HEK293 (cell line): Measurements from ENCODE around the gene DUOX1.
"Not testable (repeated sequence)": the region's sequence is repeated elsewhere in the genome, so short reads cannot be mapped to it uniquely, and the experiment has no call there.

Experiments used
- CTCF ChIA-PET: fragments of 350-600 bp; formaldehyde crosslinking; extraction: SDS; loops from one replicate; lab custom pipeline; 2021; ENCODE audit warnings: antibody characterized with exemption; lab: Yijun Ruan, JAX
- POLR2A ChIA-PET: fragments of 300-600 bp; formaldehyde crosslinking; extraction: SDS; loops from one replicate; lab custom pipeline; 2020; ENCODE audit warnings: antibody characterized with exemption, inconsistent platforms; lab: Yijun Ruan, JAX
- H3K27ac ChIP-seq: fragments of 200-500 bp; sonication (Bioruptor generic); 2 replicates; pipeline ENCODE4 v1.5.1; 2014; ENCODE audit warnings: low read depth, low read length, control low read depth, inconsistent platforms; ENCODE audit errors: extremely low read depth
- H3K36me3 ChIP-seq, 2 experiments: fragments of 200-500 bp in 1 of 2; sonication (Bioruptor generic) in 1 of 2; 1 replicate in 1 of 2; 2 replicates in 1 of 2; pipeline ENCODE4 v1.5.1; 2014 to 2017; ENCODE audit warnings: inconsistent platforms in 2 of 2, low read length in 2 of 2; ENCODE audit not compliant: control insufficient read depth in 2 of 2, insufficient read depth in 1 of 2
- H3K4me1 ChIP-seq: fragments of 200-500 bp; sonication (Bioruptor generic); 2 replicates; pipeline ENCODE4 v1.5.1; 2014; ENCODE audit warnings: mild to moderate bottlenecking, low read length, inconsistent platforms; ENCODE audit not compliant: control insufficient read depth, insufficient read depth
- H3K4me3 ChIP-seq: 2 replicates; pipeline ENCODE4 v1.5.1; 2011; ENCODE audit warnings: low read depth, mild to moderate bottlenecking, control low read depth, low read length, moderate library complexity
- H3K9me3 ChIP-seq: fragments of 200-500 bp; sonication (Bioruptor generic); 2 replicates; pipeline ENCODE4 v1.5.1; 2014; ENCODE audit warnings: low read depth, low read length, inconsistent platforms; ENCODE audit not compliant: control insufficient read depth, insufficient read depth
- ELK4 ChIP-seq: IDR thresholded peaks from 2 replicates; pipeline ENCODE4 v1.6.1; 2011; ENCODE audit warnings: mild to moderate bottlenecking, low read depth, low read length, borderline replicate concordance
- FEZF1 ChIP-seq: fragments of 450-650 bp; formaldehyde crosslinking; IDR thresholded peaks from 2 replicates; pipeline ENCODE4 v1.5.1; 2016; ENCODE audit warnings: missing biosample characterization, missing genetic modification characterization
- GFI1B ChIP-seq: fragments of 450-650 bp; formaldehyde crosslinking; IDR thresholded peaks from 2 replicates; pipeline ENCODE4 v1.5.1; 2016; ENCODE audit warnings: missing biosample characterization, missing genetic modification characterization
- GLI2 ChIP-seq: fragments of 450-650 bp; formaldehyde crosslinking; IDR thresholded peaks from 2 replicates; pipeline ENCODE4; 2017; ENCODE audit warnings: missing biosample characterization, missing genetic modification characterization, low read depth, borderline replicate concordance
- GLIS1 ChIP-seq: fragments of 450-650 bp; formaldehyde crosslinking; IDR thresholded peaks from 2 replicates; pipeline ENCODE4 v1.5.1; 2016; ENCODE audit warnings: missing biosample characterization, missing genetic modification characterization
- PBX3 ChIP-seq: sonication (generic); formaldehyde crosslinking; IDR thresholded peaks from 2 replicates; pipeline ENCODE4 v1.8.1; 2022; ENCODE audit warnings: mild to moderate bottlenecking, moderate library complexity, missing genetic modification reagents
- PRDM1 ChIP-seq: fragments of 450-650 bp; formaldehyde crosslinking; IDR thresholded peaks from 2 replicates; pipeline ENCODE4; 2016; ENCODE audit warnings: missing biosample characterization, missing genetic modification characterization
- ZBTB7A ChIP-seq: fragments of 450-650 bp; formaldehyde crosslinking; IDR thresholded peaks from 2 replicates; pipeline ENCODE4 v1.5.1; 2016; ENCODE audit warnings: low read depth, missing biosample characterization, missing genetic modification characterization
- ZFP69B ChIP-seq: fragments of 450-650 bp; formaldehyde crosslinking; IDR thresholded peaks from 2 replicates; pipeline ENCODE4 v1.5.1; 2016; ENCODE audit warnings: missing biosample characterization, missing genetic modification characterization
- ZNF132 ChIP-seq: fragments of 450-650 bp; formaldehyde crosslinking; IDR thresholded peaks from 2 replicates; pipeline ENCODE4 v1.5.1; 2017; ENCODE audit warnings: missing biosample characterization, missing genetic modification characterization, borderline replicate concordance
- ZNF133 ChIP-seq: fragments of 450-650 bp; formaldehyde crosslinking; IDR thresholded peaks from 2 replicates; pipeline ENCODE4 v1.5.1; 2016; ENCODE audit warnings: missing biosample characterization, missing genetic modification characterization
- ZNF2 ChIP-seq: fragments of 450-650 bp; formaldehyde crosslinking; IDR thresholded peaks from 2 replicates; pipeline ENCODE4 v1.5.1; 2016; ENCODE audit warnings: missing biosample characterization, missing genetic modification characterization
- ZNF248 ChIP-seq: fragments of 450-650 bp; formaldehyde crosslinking; IDR thresholded peaks from 2 replicates; pipeline ENCODE4 v1.5.1; 2017; ENCODE audit warnings: missing biosample characterization, missing genetic modification characterization
- ZNF391 ChIP-seq: fragments of 450-650 bp; formaldehyde crosslinking; IDR thresholded peaks from 2 replicates; pipeline ENCODE4 v1.5.1; 2016; ENCODE audit warnings: low read depth, missing biosample characterization, missing genetic modification characterization, borderline replicate concordance
- ZNF423 ChIP-seq: fragments of 450-650 bp; formaldehyde crosslinking; IDR thresholded peaks from 2 replicates; pipeline ENCODE4 v1.5.1; 2016; ENCODE audit warnings: missing biosample characterization, missing genetic modification characterization
- ZNF488 ChIP-seq: fragments of 450-650 bp; formaldehyde crosslinking; IDR thresholded peaks from 2 replicates; pipeline ENCODE4 v1.5.1; 2016; ENCODE audit warnings: missing biosample characterization, missing genetic modification characterization
- ZNF549 ChIP-seq: fragments of 450-650 bp; IDR thresholded peaks from 2 replicates; pipeline ENCODE4 v1.5.1; 2018; ENCODE audit warnings: missing biosample characterization, missing genetic modification characterization, mild to moderate bottlenecking, inconsistent platforms, moderate library complexity
- ZNF571 ChIP-seq: fragments of 450-650 bp; formaldehyde crosslinking; IDR thresholded peaks from 2 replicates; pipeline ENCODE4 v1.5.0; 2017; ENCODE audit warnings: missing biosample characterization, missing genetic modification characterization
- ZNF580 ChIP-seq: fragments of 450-650 bp; formaldehyde crosslinking; IDR thresholded peaks from 2 replicates; pipeline ENCODE4 v1.5.1; 2016; ENCODE audit warnings: missing biosample characterization, missing genetic modification characterization
- ZNF585B ChIP-seq: fragments of 450-650 bp; formaldehyde crosslinking; IDR thresholded peaks from 2 replicates; pipeline ENCODE4 v1.5.1; 2016; ENCODE audit warnings: missing biosample characterization, missing genetic modification characterization
- ZNF626 ChIP-seq: fragments of 450-650 bp; sonication (Bioruptor Pico); formaldehyde crosslinking; IDR thresholded peaks from 2 replicates; pipeline ENCODE4 v1.5.1; 2018; ENCODE audit warnings: missing biosample characterization, missing genetic modification characterization, inconsistent platforms
- ZNF747 ChIP-seq: fragments of 450-650 bp; formaldehyde crosslinking; IDR thresholded peaks from 2 replicates; pipeline ENCODE4 v1.5.1; 2016; ENCODE audit warnings: missing biosample characterization, missing genetic modification characterization
- ZNF768 ChIP-seq: fragments of 450-650 bp; formaldehyde crosslinking; IDR thresholded peaks from 2 replicates; pipeline ENCODE4 v1.5.1; 2018; ENCODE audit warnings: missing biosample characterization, mild to moderate bottlenecking, missing genetic modification characterization

DUOX1 gene

GRCh38 chr15:45129651-45130129 lies at the start of gene DUOX1, which contains the start of gene DUOXA1:
TSS of gene DUOX1 (plus strand) at chr15:45129994. CDS start at chr15:45131967, 1,973 bp downstream.
TSS of gene DUOXA1 (minus strand) at chr15:45129879. CDS start at chr15:45123014, 6,865 bp downstream.
- no peaks in the 10 kb centered on the region for H3K9me3 ChIP-seq
- ChIA-PET POLR2A (no interaction called here), CTCF (interaction anchor here (2.9 kb wide), 1 partner anchor 12 kb away, joined by 12 read pairs; no protein-coding TSS in a partner anchor)
- no peak within 1 kb of the TSS for H3K4me3 ChIP-seq
- no peaks in the 10 kb centered on the region for H3K4me1 ChIP-seq
- no peak within 1 kb of the TSS for H3K27ac ChIP-seq
- no peaks in the 10 kb centered on the region for H3K36me3 ChIP-seq
- TF ChIP-seq ZNF248 (tag by site-specific recombination) (no peak), ZNF585B (tag by site-specific recombination) (no peak), ZNF549 (tag by site-specific recombination) (no peak), ZFP69B (tag by site-specific recombination) (no peak), ZNF626 (tag by site-specific recombination) (no peak), ZNF2 (tag by site-specific recombination) (no peak), ZNF132 (tag by site-specific recombination) (no peak), PRDM1 (tag by site-specific recombination) (no peak), ZNF488 (no peak), ZNF768 (tag by site-specific recombination) (no peak)

- CTCF ChIA-PET, H3K36me3 ChIP-seq, H3K27ac ChIP-seq, H3K4me3 ChIP-seq, H3K9me3 ChIP-seq, H3K4me1 ChIP-seq: not testable (repeated sequence)
- POLR2A ChIA-PET: interaction anchor here (0.6 kb wide), 1 partner anchor 18 kb away, joined by 4 read pairs; no protein-coding TSS in a partner anchor
These were observed 49.2 kb upstream of the DUOX1 start for GRCh38 chr15:45080593-45080992.

- H3K27ac ChIP-seq, H3K36me3 ChIP-seq, H3K9me3 ChIP-seq, H3K4me3 ChIP-seq, POLR2A ChIA-PET, H3K4me1 ChIP-seq, CTCF ChIA-PET: not testable (repeated sequence)
These were observed 47.4 kb upstream of the DUOX1 start for GRCh38 chr15:45082412-45082811.

GRCh38 chr15:45083223-45083622 lies 46.6 kb upstream of the DUOX1 start:
- no peak overlapping the region for H3K4me3 ChIP-seq
- POLR2A ChIA-PET: no interaction called here
- H3K4me1 ChIP-seq: no peaks in the 10 kb centered on the region
- no peaks in the 10 kb centered on the region for H3K9me3 ChIP-seq
- CTCF ChIA-PET: interaction anchor here (0.6 to 1.3 kb wide), 2 partner anchors 35 to 295 kb away, joined by 3 to 7 read pairs; no protein-coding TSS in a partner anchor
- TF ChIP-seq GLIS1 (peak; percentile 20; the same call in 1 of the 2 replicates), ZBTB7A (tag by site-specific recombination) (no peak)
- no peak overlapping the region for H3K27ac ChIP-seq
- H3K36me3 ChIP-seq: no peaks in the 10 kb centered on the region

- Histone ChIP-seq H3K4me3 (no peak overlapping the region), H3K27ac (no peak overlapping the region), H3K4me1 (peaks cover 3% of the 10 kb centered on the region; the same call in 1 of the 2 replicates), H3K9me3 (no peaks in the 10 kb centered on the region), H3K36me3 (no peaks in the 10 kb centered on the region)
- ChIA-PET CTCF (interaction anchor here (1.3 kb wide), 1 partner anchor 34 kb away, joined by 7 read pairs; no protein-coding TSS in a partner anchor), POLR2A (no interaction called here)
- TF ChIP-seq GFI1B (tag by site-specific recombination): no peak
- TF ChIP-seq ZNF391 (tag by site-specific recombination): no peak
- no peak for TF ChIP-seq ZNF580 (tag by site-specific recombination)
- no peak for TF ChIP-seq GLI2 (tag by site-specific recombination)
- no peak for TF ChIP-seq PBX3 (CRISPR knock-in tag)
- no peak for TF ChIP-seq ZNF747 (tag by site-specific recombination)
- TF ChIP-seq ZNF2 (tag by site-specific recombination): no peak
- TF ChIP-seq ZNF423 (tag by site-specific recombination): no peak
- no peak for TF ChIP-seq FEZF1 (tag by site-specific recombination)
- no peak for TF ChIP-seq ZNF571 (tag by site-specific recombination)
- TF ChIP-seq ELK4: no peak
- TF ChIP-seq ZNF133 (tag by site-specific recombination): no peak
These were observed 45.6 kb upstream of the DUOX1 start for GRCh38 chr15:45084163-45084562.
